ENCODE data around the gene HYI. TPM values are rescaled to one million over a fixed set of nuclear protein-coding genes. Genes with fewer than 3 reads are reported as not detected.

Gene HYI
- total RNA-seq, 5 donors from 2014 or later (not counting 1 experiment from before 2014, with no cell fraction given) = 14.9 to 27.4 (median 19.9) TPM

Other genes starting within 250 kb of the HYI start
- under 1 TPM in 3 of 5 donors, not detected in 2; 0.20 to 0.46 (median 0.35) TPM for gene TMEM125, start 183.9 kb downstream of the HYI start, total RNA-seq
- gene C1orf210, start 168.3 kb downstream of the HYI start, total RNA-seq = under 1 TPM in 2 of 5 donors, not detected in 3; 0.16 to 0.32 TPM
- 1 to 10 TPM in 1 of 5 donors, under 1 TPM in 4; 0.26 to 1.9 (median 0.32) TPM for gene TIE1, start 152.9 kb downstream of the HYI start, total RNA-seq
- gene MPL, start 116.1 kb downstream of the HYI start, total RNA-seq = under 1 TPM in 3 of 5 donors, not detected in 2; 0.26 to 0.63 (median 0.61) TPM
- gene CDC20, start 95.0 kb downstream of the HYI start, total RNA-seq = 1 to 10 TPM in 4 of 5 donors, under 1 TPM in 1; 0.88 to 2.8 (median 1.9) TPM
- gene ELOVL1, start 85.9 kb downstream of the HYI start, total RNA-seq = 10 to 100 TPM; 32.3 to 49.2 (median 45.1) TPM
- gene MED8, start 64.1 kb downstream of the HYI start, total RNA-seq = 10 to 100 TPM; 11.4 to 32.9 (median 29.5) TPM
- 100 to 1,000 TPM; 106 to 137 (median 130) TPM for gene SZT2, start 64.0 kb downstream of the HYI start, total RNA-seq
- 1 to 10 TPM in 3 of 5 donors, under 1 TPM in 2; 0.07 to 2.6 (median 1.9) TPM for gene PTPRF, start 77.0 kb upstream of the HYI start, total RNA-seq
- gene KDM4A, start 196.2 kb upstream of the HYI start, total RNA-seq = 10 to 100 TPM; 33.3 to 45.6 (median 38.0) TPM